ENCODE results near the gene ADGRL1. TPM values are rescaled to one million over a fixed set of nuclear protein-coding genes. Genes with fewer than 3 reads are reported as not detected.
"Not testable (repeated sequence)": the region's sequence is repeated elsewhere in the genome, so short reads cannot be mapped to it uniquely, and the experiment has no call there.

The ADGRL1 gene
- polyA plus RNA-seq, 1 experiment: 2.0 TPM

- CTCF ChIA-PET: interaction anchor here (0.8 to 1.6 kb wide), 2 partner anchors 17 to 164 kb away, joined by 3 to 6 read pairs; no protein-coding TSS in a partner anchor
- no peak for DNase-seq (ENCODE audit: low read depth, low spot score)
- H3K9me3 ChIP-seq (ENCODE audit: control insufficient read depth, insufficient read depth, low read length): no peaks in the 10 kb centered on the region
- no peak for TF ChIP-seq CTCF (IDR thresholded peaks at IDR 0.05; ENCODE audit: low read depth, low read length)
- H3K27ac ChIP-seq (ENCODE audit: low read depth, low read length): no peak overlapping the region
- H3K4me3 ChIP-seq (ENCODE audit: low read depth, low read length): no peak overlapping the region
- POLR2A ChIA-PET: no interaction called here
- H3K27me3 ChIP-seq (ENCODE audit: control insufficient read depth, insufficient read depth, low read length): no peaks in the 10 kb centered on the region
Observed at GRCh38 chr19:14183741-14184350, 22.1 kb downstream of the ADGRL1 start.

- Histone ChIP-seq H3K27ac (ENCODE audit: low read depth, low read length) (no peak overlapping the region), H3K4me3 (ENCODE audit: low read depth, low read length) (no peak overlapping the region), H3K27me3 (ENCODE audit: control insufficient read depth, insufficient read depth, low read length) (no peaks in the 10 kb centered on the region), H3K9me3 (ENCODE audit: control insufficient read depth, insufficient read depth, low read length) (no peaks in the 10 kb centered on the region)
- DNase-seq (ENCODE audit: low read depth, low spot score): no peak
- ChIA-PET POLR2A (no interaction called here), CTCF (no interaction called here)
- TF ChIP-seq CTCF (IDR thresholded peaks at IDR 0.05; ENCODE audit: low read depth, low read length): no peak
Observed at GRCh38 chr19:14182476-14182875, 23.5 kb downstream of the ADGRL1 start.

- Histone ChIP-seq H3K27ac (ENCODE audit: low read depth, low read length) (no peak overlapping the region), H3K27me3 (ENCODE audit: control insufficient read depth, insufficient read depth, low read length) (no peaks in the 10 kb centered on the region), H3K4me3 (ENCODE audit: low read depth, low read length) (no peak overlapping the region), H3K9me3 (ENCODE audit: control insufficient read depth, insufficient read depth, low read length) (no peaks in the 10 kb centered on the region)
- POLR2A ChIA-PET: no interaction called here
- CTCF ChIA-PET: no interaction called here
- no peak for TF ChIP-seq CTCF (IDR thresholded peaks at IDR 0.05; ENCODE audit: low read depth, low read length)
- DNase-seq (ENCODE audit: low read depth, low spot score): no peak
Observed at GRCh38 chr19:14181906-14182305, 24.1 kb downstream of the ADGRL1 start.

- CTCF ChIA-PET; H3K27ac ChIP-seq (ENCODE audit: low read depth, low read length); H3K9me3 ChIP-seq (ENCODE audit: control insufficient read depth, insufficient read depth, low read length); H3K4me3 ChIP-seq (ENCODE audit: low read depth, low read length); H3K27me3 ChIP-seq (ENCODE audit: control insufficient read depth, insufficient read depth, low read length); DNase-seq (ENCODE audit: low read depth, low spot score); POLR2A ChIA-PET: not testable (repeated sequence)
Observed at GRCh38 chr19:14181199-14181598, 24.8 kb downstream of the ADGRL1 start.

GRCh38 chr19:14177496-14178074 lies 28.4 kb downstream of the ADGRL1 start:
- CTCF ChIA-PET: no interaction called here

More at GRCh38 chr19:14177496-14178074, 28.4 kb downstream of the ADGRL1 start:
- POLR2A ChIA-PET: no interaction called here
- no peak for TF ChIP-seq CTCF (IDR thresholded peaks at IDR 0.05; ENCODE audit: low read depth, low read length)
- Histone ChIP-seq H3K9me3 (ENCODE audit: control insufficient read depth, insufficient read depth, low read length) (no peaks in the 10 kb centered on the region), H3K4me3 (ENCODE audit: low read depth, low read length) (no peak overlapping the region), H3K27ac (ENCODE audit: low read depth, low read length) (no peak overlapping the region), H3K27me3 (ENCODE audit: control insufficient read depth, insufficient read depth, low read length) (no peaks in the 10 kb centered on the region)
- no peak for DNase-seq (ENCODE audit: low read depth, low spot score)
